Smooth muscle cell (in vitro differentiated cells): ENCODE measurements around the gene SYNE4. TPM values are rescaled to one million over a fixed set of nuclear protein-coding genes. Genes with fewer than 3 reads are reported as not detected.

Source experiments
- DNase-seq: peaks from one replicate; lab custom pipeline; 2025; ENCODE audit not compliant: unreplicated experiment; lab: John Stamatoyannopoulos, UW
- H2AFZ ChIP-seq: fragments of 200-600 bp; sonication (generic); 2 replicates; pipeline ENCODE4 v1.6.0; 2016; ENCODE audit warnings: antibody characterized with exemption, low read depth, mild to moderate bottlenecking
- H3F3A ChIP-seq: fragments of 200-600 bp; sonication (generic); 2 replicates; pipeline ENCODE4 v1.6.0; 2017; ENCODE audit warnings: antibody characterized with exemption, low read depth
- H3K27ac ChIP-seq: fragments of 200-600 bp; sonication (generic); 2 replicates; pipeline ENCODE4 v1.5.1; 2016; ENCODE audit warnings: low read depth, mild to moderate bottlenecking
- H3K27me3 ChIP-seq: fragments of 200-600 bp; sonication (generic); 2 replicates; pipeline ENCODE4 v1.6.1; 2016; ENCODE audit warnings: low read depth, mild to moderate bottlenecking
- H3K36me3 ChIP-seq: fragments of 200-600 bp; sonication (generic); 2 replicates; pipeline ENCODE4 v1.5.1; 2016; ENCODE audit warnings: low read depth
- H3K4me1 ChIP-seq: fragments of 200-600 bp; sonication (generic); 2 replicates; pipeline ENCODE4 v1.5.1; 2016; ENCODE audit warnings: low read depth
- H3K4me2 ChIP-seq: fragments of 200-600 bp; sonication (generic); 2 replicates; pipeline ENCODE4 v1.6.0; 2016; ENCODE audit warnings: mild to moderate bottlenecking
- H3K4me3 ChIP-seq: fragments of 200-600 bp; sonication (generic); 2 replicates; pipeline ENCODE4 v1.5.1; 2016; ENCODE audit warnings: mild to moderate bottlenecking
- H3K79me2 ChIP-seq: fragments of 200-600 bp; sonication (generic); 2 replicates; pipeline ENCODE4 v1.6.0; 2016; ENCODE audit warnings: low read depth, mild to moderate bottlenecking
- H3K9ac ChIP-seq: fragments of 200-600 bp; sonication (generic); 2 replicates; pipeline ENCODE4 v1.6.0; 2016; ENCODE audit warnings: low read depth
- H3K9me3 ChIP-seq: fragments of 200-600 bp; sonication (generic); replicated peaks from 2 replicates; pipeline ENCODE4 v1.5.1; 2016; ENCODE audit warnings: low read depth
- H4K20me1 ChIP-seq: fragments of 200-600 bp; sonication (generic); 2 replicates; pipeline ENCODE4 v1.6.0; 2016; ENCODE audit warnings: low read depth
- CTCF ChIP-seq: fragments of 200-600 bp; sonication (generic); IDR thresholded peaks from 2 replicates; pipeline ENCODE4 v1.5.1; 2017; ENCODE audit warnings: borderline replicate concordance, mild to moderate bottlenecking, antibody characterized with exemption; ENCODE audit not compliant: insufficient read depth, poor library complexity, severe bottlenecking
- WGBS: methylation state at CpG from one replicate; pipeline ENCODE4 v1.1.7; 2016; ENCODE audit warnings: low lambda C conversion rate; 5-methylcytosine and 5-hydroxymethylcytosine counted together
- polyA plus RNA-seq: library from polyadenylated mRNA; unstranded; fragments of >200 nt; fragmentation: Nextera tagmentation; extraction: Ambion mirVana; gene quantifications from 2 replicates; pipeline ENCODE4 v1.2.1, GENCODE V29; 2016
- total RNA-seq: library from RNA; depleted of rRNA; stranded (reverse); fragments of >200 nt; gene quantifications from 2 replicates; pipeline ENCODE4 v1.2.3, GENCODE V29; 2014

Gene SYNE4
- total and polyA plus RNA-seq, 2 experiments from 2014 or later: 1.1 to 2.6 TPM

GRCh38 chr19:36051637-36052036 is 43.0 kb upstream of the SYNE4 start:
- no peak overlapping the region for H3K9ac ChIP-seq
- no peaks in the 10 kb centered on the region for H3K27me3 ChIP-seq
- no peaks in the 10 kb centered on the region for H3K36me3 ChIP-seq
- H3K4me2 ChIP-seq: no peak overlapping the region
- no peak for DNase-seq
- no peak overlapping the region for H2AFZ ChIP-seq
- peaks cover 8% of the 10 kb centered on the region for H3K4me1 ChIP-seq
- no peaks in the 10 kb centered on the region for H4K20me1 ChIP-seq
- peaks cover 9% of the 10 kb centered on the region for H3K79me2 ChIP-seq
- no peak overlapping the region for H3K4me3 ChIP-seq
- H3K27ac ChIP-seq: no peak overlapping the region
- no peak for TF ChIP-seq CTCF
- no peaks in the 10 kb centered on the region for H3K9me3 ChIP-seq
- H3F3A ChIP-seq: peaks cover 6% of the 10 kb centered on the region
- 89% methylated on average over 4 of the region's 4 CpGs for WGBS

GRCh38 chr19:36051236-36051635 is 42.6 kb upstream of the SYNE4 start:
- Histone ChIP-seq H3K79me2 (peaks cover 5% of the 10 kb centered on the region), H3F3A (peaks cover 6% of the 10 kb centered on the region), H3K36me3 (no peaks in the 10 kb centered on the region), H3K27me3 (no peaks in the 10 kb centered on the region), H3K4me1 (peaks cover 8% of the 10 kb centered on the region), H3K27ac (no peak overlapping the region), H4K20me1 (no peaks in the 10 kb centered on the region), H3K4me2 (no peak overlapping the region), H3K9me3 (no peaks in the 10 kb centered on the region), H3K4me3 (no peak overlapping the region), H2AFZ (no peak overlapping the region), H3K9ac (no peak overlapping the region)
- no peak for DNase-seq
- WGBS: 35% methylated on average over 3 of the region's 3 CpGs
- TF ChIP-seq CTCF: no peak

- Histone ChIP-seq H3K4me3 (no peak overlapping the region), H3K4me2 (no peak overlapping the region), H3K36me3 (no peaks in the 10 kb centered on the region), H3F3A (peaks cover 6% of the 10 kb centered on the region), H3K4me1 (no peaks in the 10 kb centered on the region), H3K27me3 (no peaks in the 10 kb centered on the region), H3K9me3 (no peaks in the 10 kb centered on the region), H2AFZ (no peak overlapping the region), H3K79me2 (no peaks in the 10 kb centered on the region), H4K20me1 (no peaks in the 10 kb centered on the region), H3K27ac (no peak overlapping the region), H3K9ac (no peak overlapping the region)
- 94% methylated on average over 4 of the region's 4 CpGs for WGBS
- DNase-seq: no peak
- no peak for TF ChIP-seq CTCF
Observed at GRCh38 chr19:36049080-36049698, 40.6 kb upstream of the SYNE4 start.

GRCh38 chr19:36047835-36048234 is 39.2 kb upstream of the SYNE4 start:
- H3K9me3 ChIP-seq: no peaks in the 10 kb centered on the region
- H3K4me3 ChIP-seq: no peak overlapping the region
- H2AFZ ChIP-seq: no peak overlapping the region
- H3F3A ChIP-seq: no peaks in the 10 kb centered on the region
- H3K9ac ChIP-seq: no peak overlapping the region
- H3K4me2 ChIP-seq: no peak overlapping the region
- TF ChIP-seq CTCF: no peak
- no peaks in the 10 kb centered on the region for H3K36me3 ChIP-seq
- H3K27ac ChIP-seq: no peak overlapping the region
- no peak for DNase-seq
- no peaks in the 10 kb centered on the region for H4K20me1 ChIP-seq
- no peaks in the 10 kb centered on the region for H3K79me2 ChIP-seq
- H3K4me1 ChIP-seq: no peaks in the 10 kb centered on the region
- H3K27me3 ChIP-seq: no peaks in the 10 kb centered on the region
